K562 (cell line): ENCODE measurements around the gene LRP1. TPM values are rescaled to one million over a fixed set of nuclear protein-coding genes. Genes with fewer than 3 reads are reported as not detected.
A peak's percentile ranks its signal among the peaks of the same experiment; 100 is the strongest.

Experiments used
- ATAC-seq: fragments of 200-7000 bp; cut with Tn5 transposase; 3 replicates; pipeline ENCODE4 v1.9.1; 2020; ENCODE audit warnings: moderate library complexity
- BruUV-seq: library from RNA; stranded (reverse); fragments of 400-500 nt; replicated peaks from 2 replicates; lab custom pipeline; 2021; lab: Mats Ljungman, UMichigan
- CTCF ChIA-PET: fragments of 300-600 bp; formaldehyde crosslinking; extraction: SDS; loops from one replicate; lab custom pipeline; 2021; ENCODE audit warnings: low intra/inter-chr PET ratio; lab: Yijun Ruan, JAX
- POLR2A ChIA-PET: fragments of 300-600, 350-650 bp; sonication (Branson Sonifier 250); formaldehyde crosslinking; extraction: SDS; loops from one replicate; lab custom pipeline; 2021; ENCODE audit warnings: antibody characterized with exemption, inconsistent platforms; lab: Yijun Ruan, JAX
- DNase-seq, 4 experiments: peaks; one replicate each; pipeline versions ENCODE4 v3.0.0 to v3.0.0-alpha.2; 2011 to 2018; ENCODE audit warnings: low spot score in 3 of 4, mixed read lengths in 3 of 4; ENCODE audit errors: extremely low read depth in 1 of 4
- FAIRE-seq: peaks from 2 replicates; lab custom pipeline; 2011; peaks lifted over from hg19 to GRCh38; lab: Jason Lieb, UNC
- H2AFZ ChIP-seq: 2 replicates; pipeline ENCODE4 v1.6.0; 2011; ENCODE audit warnings: low read depth, low read length, control low read depth, inconsistent platforms
- H3K27ac ChIP-seq: fragments of 200-600 bp; 3 replicates; pipeline ENCODE4 v1.8.0; 2011; ENCODE audit warnings: low read depth, mild to moderate bottlenecking, control low read depth, inconsistent platforms, low read length, moderate library complexity, mixed read lengths; ENCODE audit errors: extremely low read depth
- H3K27me3 ChIP-seq, 2 experiments: fragments of 300-600 bp in 1 of 2; 2 replicates in 1 of 2; 3 replicates in 1 of 2; pipeline versions ENCODE4 v1.6.0 to v1.8.0; 2011; ENCODE audit warnings: inconsistent platforms in 2 of 2, low read length in 2 of 2, mild to moderate bottlenecking in 1 of 2, mixed read lengths in 1 of 2, moderate library complexity in 1 of 2; ENCODE audit not compliant: control insufficient read depth in 2 of 2, insufficient read depth in 2 of 2
- H3K36me3 ChIP-seq: fragments of 300-600 bp; 3 replicates; pipeline ENCODE4 v1.8.0; 2011; ENCODE audit warnings: mild to moderate bottlenecking, low read length, inconsistent platforms; ENCODE audit not compliant: control insufficient read depth, insufficient read depth
- H3K4me1 ChIP-seq, 2 experiments: fragments of 200-600 bp in 1 of 2; replicated peaks in 1 of 2; 2 replicates in 1 of 2; 3 replicates in 1 of 2; pipeline versions ENCODE4 v1.5.1 to v1.8.0; 2011; ENCODE audit warnings: inconsistent platforms in 2 of 2, low read length in 2 of 2, mild to moderate bottlenecking in 1 of 2, mixed read lengths in 1 of 2, moderate library complexity in 1 of 2; ENCODE audit not compliant: control insufficient read depth in 2 of 2, insufficient read depth in 2 of 2
- H3K4me2 ChIP-seq: 2 replicates; pipeline ENCODE4 v1.6.1; 2011; ENCODE audit warnings: low read length, control low read depth, inconsistent platforms, mixed read lengths; ENCODE audit not compliant: insufficient read depth
- H3K4me3 ChIP-seq: fragments of 200-600 bp; sonication (generic), shearing (Covaris generic); 2 replicates; pipeline ENCODE4 v1.5.1; 2016; ENCODE audit warnings: control low read depth, inconsistent platforms
- H3K79me2 ChIP-seq: fragments of 200-600 bp; 3 replicates; pipeline ENCODE4 v1.8.0; 2011; ENCODE audit warnings: low read length, inconsistent platforms; ENCODE audit not compliant: control insufficient read depth, insufficient read depth
- H3K9ac ChIP-seq, 2 experiments: 2 replicates each; pipeline versions ENCODE4 v1.6.0 to v1.6.1; 2011; ENCODE audit warnings: low read depth in 2 of 2, low read length in 2 of 2, control low read depth in 1 of 2, inconsistent platforms in 1 of 2, mild to moderate bottlenecking in 1 of 2, mixed read lengths in 1 of 2; ENCODE audit not compliant: insufficient read depth in 1 of 2
- H3K9me1 ChIP-seq: one replicate; pipeline ENCODE4 v1.6.0; 2011; ENCODE audit warnings: inconsistent platforms, mild to moderate bottlenecking, low read length, moderate library complexity; ENCODE audit not compliant: control insufficient read depth, insufficient read depth
- H3K9me3 ChIP-seq: replicated peaks from 2 replicates; pipeline ENCODE4 v1.5.1; 2011; ENCODE audit warnings: low read depth, low read length, inconsistent platforms; ENCODE audit not compliant: control insufficient read depth, insufficient read depth
- H4K20me1 ChIP-seq: replicated peaks from 2 replicates; pipeline ENCODE4 v1.6.1; 2011; ENCODE audit warnings: low read length, inconsistent platforms, mixed read lengths; ENCODE audit not compliant: control insufficient read depth, insufficient read depth
- ADNP ChIP-seq: fragments of 200-800 bp; sonication (Bioruptor generic); IDR thresholded peaks from 2 replicates; pipeline ENCODE4 v1.6.1; 2016; ENCODE audit warnings: missing genetic modification characterization, missing compliant biosample characterization
- ARHGAP35 ChIP-seq: fragments of 450-650 bp; IDR thresholded peaks from 2 replicates; pipeline ENCODE4 v1.6.1; 2018; ENCODE audit not compliant: partially characterized antibody
- CBX8 ChIP-seq: fragments of 200-600 bp; sonication (generic); IDR thresholded peaks from 2 replicates; pipeline ENCODE4 v1.6.1; 2012; ENCODE audit warnings: borderline replicate concordance, mixed run types, low read depth, mild to moderate bottlenecking, moderate library complexity, mixed read lengths, low read length, control low read depth, inconsistent platforms; ENCODE audit not compliant: poor library complexity, severe bottlenecking; ENCODE audit errors: extremely low read depth
- DLX4 ChIP-seq: fragments of 250-450 bp; sonication (Bioruptor Pico); IDR thresholded peaks from 2 replicates; pipeline ENCODE4 v1.6.1; 2021; ENCODE audit warnings: mild to moderate bottlenecking
- EGR1 ChIP-seq: fragments of 450-650 bp; conservative IDR thresholded peaks from 2 replicates; pipeline ENCODE4 v1.6.1; 2017; ENCODE audit warnings: mild to moderate bottlenecking
- ELF2 ChIP-seq: fragments of 250-450 bp; sonication (Bioruptor Pico); IDR thresholded peaks from 2 replicates; pipeline ENCODE4 v1.5.0; 2021; ENCODE audit warnings: mild to moderate bottlenecking
- POLR2A ChIP-seq: fragments of 450-650 bp; conservative IDR thresholded peaks from 2 replicates; pipeline ENCODE4 v1.6.1; 2016
- POLR2G ChIP-seq: fragments of 200-400 bp; formaldehyde crosslinking; IDR thresholded peaks from 2 replicates; pipeline ENCODE4 v1.6.1; 2017; ENCODE audit warnings: low read depth, mild to moderate bottlenecking, antibody characterized with exemption, low read length, moderate library complexity
- RBFOX2 ChIP-seq: fragments of 200-400 bp; formaldehyde crosslinking; IDR thresholded peaks from 2 replicates; pipeline ENCODE4 v1.6.1; 2017; ENCODE audit warnings: low read depth, mild to moderate bottlenecking, low read length, moderate library complexity
- RFX5 ChIP-seq: IDR thresholded peaks from 2 replicates; pipeline ENCODE4 v1.6.1; 2011; ENCODE audit warnings: low read depth, mild to moderate bottlenecking, improper control_type of control experiment, low read length
- SMARCB1 ChIP-seq: IDR thresholded peaks from 2 replicates; pipeline ENCODE4 v1.6.1; 2011; ENCODE audit warnings: improper control_type of control experiment, low read depth; ENCODE audit not compliant: insufficient read length
- SUPT5H ChIP-seq: fragments of 450-650 bp; IDR thresholded peaks from 2 replicates; pipeline ENCODE4 v1.6.1; 2016
- ZNF134 ChIP-seq: fragments of 250-450 bp; sonication (Bioruptor Pico); conservative IDR thresholded peaks from 2 replicates; pipeline ENCODE4 v1.4.0; 2020
- ZNF77 ChIP-seq: fragments of 250-450 bp; sonication (Bioruptor Pico); IDR thresholded peaks from 2 replicates; pipeline ENCODE4 v1.5.0; 2020
- WGBS: fragments of 100-300 bp; shearing (Covaris generic); methylation state at CpG from one replicate; pipeline ENCODE4 v1.1.6; 2016; ENCODE audit warnings: low coverage, mixed read lengths; ENCODE audit not compliant: insufficient coverage; ENCODE audit errors: missing lambda C conversion rate; 5-methylcytosine and 5-hydroxymethylcytosine counted together
- in situ Hi-C: fragments of 300-500 bp; cut with MboI; formaldehyde crosslinking; loops from 4 replicates; pipeline ENCODE4 v1.15.0; 2018; ENCODE audit warnings: inconsistent platforms, mixed read lengths
- intact Hi-C: fragments of 100-400 bp; cut with micrococcal nuclease; formaldehyde crosslinking; loops from 2 replicates; pipeline ENCODE4 v1.14.2; 2022
- polyA plus RNA-seq, 8 experiments: library from polyadenylated mRNA; depleted of rRNA in 4 of 8; stranded (reverse) in 5 of 8; unstranded in 3 of 8; fragments of >200 nt; fragmentation: Nextera tagmentation in 2 of 8; fragmentation: Illumina TruSeq in 1 of 8; extraction: Ambion mirVana in 2 of 8; extraction: Trizol in 1 of 8; gene quantifications; 2 replicates each; pipeline versions ENCODE4 v1.2.1 to v1.2.3, GENCODE V29; 2011 to 2014; ENCODE audit warnings: inconsistent platforms in 1 of 8, missing spikeins in 1 of 8
- total RNA-seq, 7 experiments: library from RNA; depleted of rRNA in 6 of 7; stranded (reverse); fragments of >200 nt in 6 of 7; fragmentation: Illumina TruSeq in 2 of 7; extraction: Trizol in 2 of 7; gene quantifications; 2 replicates each; pipeline versions ENCODE4 v1.2.1 to v1.2.3, GENCODE V29; 2011 to 2021; ENCODE audit warnings: low replicate concordance in 1 of 7
- TF ChIP-seq, protein P1 (sequence below): sonication (generic); formaldehyde crosslinking; IDR thresholded peaks from 2 replicates; pipeline ENCODE4 v1.8.1; 2023; ENCODE audit warnings: missing genetic modification reagents, mild to moderate bottlenecking, borderline replicate concordance

LRP1 gene
- total and polyA plus RNA-seq, 9 of the 15 experiments (the other 6 are each of a cell fraction or from before 2014, with no cell fraction given): 0.04 to 0.64 (median 0.19) TPM; not detected in 2

DNA sequence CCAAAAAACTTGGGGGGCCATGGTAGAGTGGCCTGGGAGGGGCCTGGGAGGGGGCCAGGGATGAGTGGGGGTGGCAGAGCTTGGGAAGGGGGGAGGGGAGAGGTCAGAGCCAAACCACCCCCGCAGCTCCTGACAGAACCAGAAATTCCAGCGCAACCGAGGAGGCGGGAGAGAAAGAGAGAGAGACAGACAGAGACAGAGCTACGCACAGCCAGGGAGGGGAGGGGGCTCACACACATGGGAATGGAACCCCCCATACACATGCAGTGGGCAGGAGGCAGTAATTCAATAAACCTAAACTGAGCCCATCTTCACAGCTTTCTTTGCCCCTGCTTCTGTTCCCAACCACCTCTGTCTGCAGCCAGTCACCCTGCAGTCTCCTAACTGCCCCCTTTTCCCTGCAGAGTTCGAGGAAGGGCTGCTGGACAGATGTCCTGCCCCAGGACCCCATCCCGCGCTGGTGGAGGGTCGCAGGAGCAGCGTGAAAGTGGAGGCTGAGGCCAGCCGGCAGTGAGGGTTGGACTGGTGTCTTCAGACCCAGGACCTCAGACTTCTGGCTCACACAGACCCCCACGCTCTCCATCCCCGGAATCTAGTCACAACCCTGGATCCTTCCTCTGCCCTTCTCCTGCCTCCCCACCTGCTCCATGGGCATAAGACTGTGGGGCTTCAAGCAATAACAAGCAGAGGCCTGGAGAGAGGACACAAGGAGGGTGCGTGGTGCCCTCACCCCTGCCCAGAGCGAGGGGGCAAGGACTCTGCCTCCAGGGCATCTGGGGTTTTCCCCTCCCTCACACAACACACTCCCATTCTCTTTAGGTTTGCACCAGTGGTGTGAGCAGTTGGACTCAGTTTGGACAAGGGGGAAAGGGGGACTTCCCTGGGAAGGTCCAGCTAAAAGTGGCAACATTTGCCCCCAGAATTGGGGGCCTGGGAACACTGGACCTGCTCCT lies 33.8 kb upstream of the LRP1 start:
- H3K4me3 ChIP-seq: no peak overlapping the region
- peak overlapping the region; percentile 51 for H3K4me2 ChIP-seq
- no peak for DNase-seq
- TF ChIP-seq SMARCB1 (no peak), ELF2 (CRISPR knock-in tag) (no peak), ZNF77 (no peak), ZNF134 (no peak), POLR2A (0 out of 2 replicates have a peak, but pooled peaks have one; percentile 29), CBX8 (no peak), DLX4 (CRISPR knock-in tag) (no peak), ARHGAP35 (no peak), RBFOX2 (peak; percentile 55), POLR2G (peak; percentile 32; the same call in 1 of the 2 replicates), EGR1 (peak; percentile 52; the same call in 1 of the 2 replicates), RFX5 (no peak), ADNP (tag) (no peak), SUPT5H (0 out of 2 replicates have a peak, but pooled peaks have one; percentile 27)
- TF ChIP-seq, protein P1, sequence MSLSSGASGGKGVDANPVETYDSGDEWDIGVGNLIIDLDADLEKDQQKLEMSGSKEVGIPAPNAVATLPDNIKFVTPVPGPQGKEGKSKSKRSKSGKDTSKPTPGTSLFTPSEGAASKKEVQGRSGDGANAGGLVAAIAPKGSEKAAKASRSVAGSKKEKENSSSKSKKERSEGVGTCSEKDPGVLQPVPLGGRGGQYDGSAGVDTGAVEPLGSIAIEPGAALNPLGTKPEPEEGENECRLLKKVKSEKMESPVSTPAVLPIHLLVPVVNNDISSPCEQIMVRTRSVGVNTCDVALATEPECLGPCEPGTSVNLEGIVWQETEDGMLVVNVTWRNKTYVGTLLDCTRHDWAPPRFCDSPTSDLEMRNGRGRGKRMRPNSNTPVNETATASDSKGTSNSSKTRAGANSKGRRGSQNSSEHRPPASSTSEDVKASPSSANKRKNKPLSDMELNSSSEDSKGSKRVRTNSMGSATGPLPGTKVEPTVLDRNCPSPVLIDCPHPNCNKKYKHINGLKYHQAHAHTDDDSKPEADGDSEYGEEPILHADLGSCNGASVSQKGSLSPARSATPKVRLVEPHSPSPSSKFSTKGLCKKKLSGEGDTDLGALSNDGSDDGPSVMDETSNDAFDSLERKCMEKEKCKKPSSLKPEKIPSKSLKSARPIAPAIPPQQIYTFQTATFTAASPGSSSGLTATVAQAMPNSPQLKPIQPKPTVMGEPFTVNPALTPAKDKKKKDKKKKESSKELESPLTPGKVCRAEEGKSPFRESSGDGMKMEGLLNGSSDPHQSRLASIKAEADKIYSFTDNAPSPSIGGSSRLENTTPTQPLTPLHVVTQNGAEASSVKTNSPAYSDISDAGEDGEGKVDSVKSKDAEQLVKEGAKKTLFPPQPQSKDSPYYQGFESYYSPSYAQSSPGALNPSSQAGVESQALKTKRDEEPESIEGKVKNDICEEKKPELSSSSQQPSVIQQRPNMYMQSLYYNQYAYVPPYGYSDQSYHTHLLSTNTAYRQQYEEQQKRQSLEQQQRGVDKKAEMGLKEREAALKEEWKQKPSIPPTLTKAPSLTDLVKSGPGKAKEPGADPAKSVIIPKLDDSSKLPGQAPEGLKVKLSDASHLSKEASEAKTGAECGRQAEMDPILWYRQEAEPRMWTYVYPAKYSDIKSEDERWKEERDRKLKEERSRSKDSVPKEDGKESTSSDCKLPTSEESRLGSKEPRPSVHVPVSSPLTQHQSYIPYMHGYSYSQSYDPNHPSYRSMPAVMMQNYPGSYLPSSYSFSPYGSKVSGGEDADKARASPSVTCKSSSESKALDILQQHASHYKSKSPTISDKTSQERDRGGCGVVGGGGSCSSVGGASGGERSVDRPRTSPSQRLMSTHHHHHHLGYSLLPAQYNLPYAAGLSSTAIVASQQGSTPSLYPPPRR (CRISPR knock-in tag): no peak

More for the DNA sequence above, 33.8 kb upstream of the LRP1 start:
- Histone ChIP-seq H3K79me2 (peaks cover 33% of the 10 kb centered on the region), H4K20me1 (peaks cover 5% of the 10 kb centered on the region), H3K9me3 (no peaks in the 10 kb centered on the region), H3K27me3 (no peaks in the 10 kb centered on the region; a peak in 1 of 5 replicates), H3K36me3 (peaks cover 80% of the 10 kb centered on the region), H3K9ac (peak overlapping the region; percentile 33 to 84; a peak in 3 of 4 replicates), H3K4me1 (peaks cover 42 to 65% of the 10 kb centered on the region in 2 experiments), H2AFZ (no peak overlapping the region), H3K9me1 (no peaks in the 10 kb centered on the region), H3K27ac (peak overlapping the region; percentile 62; the same call in 2 of the 3 replicates)
- ChIA-PET CTCF (interaction anchor here (0.7 to 3.0 kb wide), 2 partner anchors 22 to 25 kb away, joined by 3 to 27 read pairs; no protein-coding TSS in a partner anchor), POLR2A (interaction anchor here (0.6 to 4.3 kb wide), 4 partner anchors 16 to 146 kb away, joined by 3 to 18 read pairs (median 6); partner anchors contain the start of genes NEMP1 and STAT6)
- ATAC-seq (no peak), FAIRE-seq (no peak)
- 88% methylated on average over 11 of the region's 15 CpGs for WGBS
- intact Hi-C loops: no loop called here
- in situ Hi-C loops: no loop called here
- BruUV-seq: no TSS peak
